K562 (cell line): ENCODE data around the gene ROBO2. TPM values are rescaled to one million over a fixed set of nuclear protein-coding genes. Genes with fewer than 3 reads are reported as not detected.

ENCODE experiments used
- ATAC-seq: fragments of 200-7000 bp; cut with Tn5 transposase; 3 replicates; pipeline ENCODE4 v1.9.1; 2020; ENCODE audit warnings: moderate library complexity
- BruUV-seq: library from RNA; stranded (reverse); fragments of 400-500 nt; replicated peaks from 2 replicates; lab custom pipeline; 2021; lab: Mats Ljungman, UMichigan
- CTCF ChIA-PET: fragments of 300-600 bp; formaldehyde crosslinking; extraction: SDS; loops from one replicate; lab custom pipeline; 2021; ENCODE audit warnings: low intra/inter-chr PET ratio; lab: Yijun Ruan, JAX
- POLR2A ChIA-PET: fragments of 300-600, 350-650 bp; sonication (Branson Sonifier 250); formaldehyde crosslinking; extraction: SDS; loops from one replicate; lab custom pipeline; 2021; ENCODE audit warnings: antibody characterized with exemption, inconsistent platforms; lab: Yijun Ruan, JAX
- DNase-seq, 4 experiments: peaks; one replicate each; pipeline versions ENCODE4 v3.0.0 to v3.0.0-alpha.2; 2011 to 2018; ENCODE audit warnings: low spot score in 3 of 4, mixed read lengths in 3 of 4; ENCODE audit errors: extremely low read depth in 1 of 4
- FAIRE-seq: peaks from 2 replicates; lab custom pipeline; 2011; peaks lifted over from hg19 to GRCh38; lab: Jason Lieb, UNC
- H2AFZ ChIP-seq: 2 replicates; pipeline ENCODE4 v1.6.0; 2011; ENCODE audit warnings: low read depth, low read length, control low read depth, inconsistent platforms
- H3K27ac ChIP-seq: fragments of 200-600 bp; 3 replicates; pipeline ENCODE4 v1.8.0; 2011; ENCODE audit warnings: low read depth, mild to moderate bottlenecking, control low read depth, inconsistent platforms, low read length, moderate library complexity, mixed read lengths; ENCODE audit errors: extremely low read depth
- H3K27me3 ChIP-seq, 2 experiments: fragments of 300-600 bp in 1 of 2; 2 replicates in 1 of 2; 3 replicates in 1 of 2; pipeline versions ENCODE4 v1.6.0 to v1.8.0; 2011; ENCODE audit warnings: inconsistent platforms in 2 of 2, low read length in 2 of 2, mild to moderate bottlenecking in 1 of 2, mixed read lengths in 1 of 2, moderate library complexity in 1 of 2; ENCODE audit not compliant: control insufficient read depth in 2 of 2, insufficient read depth in 2 of 2
- H3K36me3 ChIP-seq: fragments of 300-600 bp; 3 replicates; pipeline ENCODE4 v1.8.0; 2011; ENCODE audit warnings: mild to moderate bottlenecking, low read length, inconsistent platforms; ENCODE audit not compliant: control insufficient read depth, insufficient read depth
- H3K4me1 ChIP-seq, 2 experiments: fragments of 200-600 bp in 1 of 2; replicated peaks in 1 of 2; 2 replicates in 1 of 2; 3 replicates in 1 of 2; pipeline versions ENCODE4 v1.5.1 to v1.8.0; 2011; ENCODE audit warnings: inconsistent platforms in 2 of 2, low read length in 2 of 2, mild to moderate bottlenecking in 1 of 2, mixed read lengths in 1 of 2, moderate library complexity in 1 of 2; ENCODE audit not compliant: control insufficient read depth in 2 of 2, insufficient read depth in 2 of 2
- H3K4me2 ChIP-seq: 2 replicates; pipeline ENCODE4 v1.6.1; 2011; ENCODE audit warnings: low read length, control low read depth, inconsistent platforms, mixed read lengths; ENCODE audit not compliant: insufficient read depth
- H3K4me3 ChIP-seq: fragments of 200-600 bp; sonication (generic), shearing (Covaris generic); 2 replicates; pipeline ENCODE4 v1.5.1; 2016; ENCODE audit warnings: control low read depth, inconsistent platforms
- H3K79me2 ChIP-seq: fragments of 200-600 bp; 3 replicates; pipeline ENCODE4 v1.8.0; 2011; ENCODE audit warnings: low read length, inconsistent platforms; ENCODE audit not compliant: control insufficient read depth, insufficient read depth
- H3K9ac ChIP-seq, 2 experiments: 2 replicates each; pipeline versions ENCODE4 v1.6.0 to v1.6.1; 2011; ENCODE audit warnings: low read depth in 2 of 2, low read length in 2 of 2, control low read depth in 1 of 2, inconsistent platforms in 1 of 2, mild to moderate bottlenecking in 1 of 2, mixed read lengths in 1 of 2; ENCODE audit not compliant: insufficient read depth in 1 of 2
- H3K9me1 ChIP-seq: one replicate; pipeline ENCODE4 v1.6.0; 2011; ENCODE audit warnings: inconsistent platforms, mild to moderate bottlenecking, low read length, moderate library complexity; ENCODE audit not compliant: control insufficient read depth, insufficient read depth
- H3K9me3 ChIP-seq: replicated peaks from 2 replicates; pipeline ENCODE4 v1.5.1; 2011; ENCODE audit warnings: low read depth, low read length, inconsistent platforms; ENCODE audit not compliant: control insufficient read depth, insufficient read depth
- H4K20me1 ChIP-seq: replicated peaks from 2 replicates; pipeline ENCODE4 v1.6.1; 2011; ENCODE audit warnings: low read length, inconsistent platforms, mixed read lengths; ENCODE audit not compliant: control insufficient read depth, insufficient read depth
- EWSR1 ChIP-seq: fragments of 450-650 bp; IDR thresholded peaks from 2 replicates; pipeline ENCODE4 v1.6.1; 2018; ENCODE audit warnings: borderline replicate concordance, mild to moderate bottlenecking, low read depth, moderate library complexity; ENCODE audit not compliant: partially characterized antibody
- FOXA1 ChIP-seq: fragments of 450-650 bp; IDR thresholded peaks from 2 replicates; pipeline ENCODE4 v1.6.1; 2016; ENCODE audit warnings: mild to moderate bottlenecking, borderline replicate concordance
- POLR3A ChIP-seq: IDR thresholded peaks from 2 replicates; pipeline ENCODE4 v1.6.1; 2011; ENCODE audit warnings: borderline replicate concordance, mild to moderate bottlenecking, moderate library complexity; ENCODE audit not compliant: insufficient read length, insufficient read depth; ENCODE audit errors: extremely low read depth
- SAP30 ChIP-seq: fragments of 200-600 bp; sonication (generic); IDR thresholded peaks from 2 replicates; pipeline ENCODE4 v1.6.1; 2012; ENCODE audit warnings: borderline replicate concordance, low read depth, mild to moderate bottlenecking, moderate library complexity, low read length, control low read depth, inconsistent platforms; ENCODE audit not compliant: insufficient read depth, poor library complexity, severe bottlenecking
- ZNF146 ChIP-seq: IDR thresholded peaks from one replicate; pipeline ENCODE4 v1.6.1; 2018; ENCODE audit warnings: missing compliant biosample characterization; ENCODE audit not compliant: unreplicated experiment
- WGBS: fragments of 100-300 bp; shearing (Covaris generic); methylation state at CpG from one replicate; pipeline ENCODE4 v1.1.6; 2016; ENCODE audit warnings: low coverage, mixed read lengths; ENCODE audit not compliant: insufficient coverage; ENCODE audit errors: missing lambda C conversion rate; 5-methylcytosine and 5-hydroxymethylcytosine counted together
- in situ Hi-C: fragments of 300-500 bp; cut with MboI; formaldehyde crosslinking; loops from 4 replicates; pipeline ENCODE4 v1.15.0; 2018; ENCODE audit warnings: inconsistent platforms, mixed read lengths
- intact Hi-C: fragments of 100-400 bp; cut with micrococcal nuclease; formaldehyde crosslinking; loops from 2 replicates; pipeline ENCODE4 v1.14.2; 2022
- polyA plus RNA-seq, 8 experiments: library from polyadenylated mRNA; depleted of rRNA in 4 of 8; stranded (reverse) in 5 of 8; unstranded in 3 of 8; fragments of >200 nt; fragmentation: Nextera tagmentation in 2 of 8; fragmentation: Illumina TruSeq in 1 of 8; extraction: Ambion mirVana in 2 of 8; extraction: Trizol in 1 of 8; gene quantifications; 2 replicates each; pipeline versions ENCODE4 v1.2.1 to v1.2.3, GENCODE V29; 2011 to 2014; ENCODE audit warnings: inconsistent platforms in 1 of 8, missing spikeins in 1 of 8
- total RNA-seq, 7 experiments: library from RNA; depleted of rRNA in 6 of 7; stranded (reverse); fragments of >200 nt in 6 of 7; fragmentation: Illumina TruSeq in 2 of 7; extraction: Trizol in 2 of 7; gene quantifications; 2 replicates each; pipeline versions ENCODE4 v1.2.1 to v1.2.3, GENCODE V29; 2011 to 2021; ENCODE audit warnings: low replicate concordance in 1 of 7
- TF ChIP-seq, protein P1 (sequence below): sonication (generic); formaldehyde crosslinking; IDR thresholded peaks from 2 replicates; pipeline ENCODE4 v1.8.1; 2023; ENCODE audit warnings: mild to moderate bottlenecking, missing genetic modification reagents
- TF ChIP-seq, protein P2 (sequence below): fragments of 250-450 bp; sonication (Bioruptor Pico); IDR thresholded peaks from 2 replicates; pipeline ENCODE4 v1.5.0; 2020; ENCODE audit warnings: mild to moderate bottlenecking
- TF ChIP-seq, protein P3 (sequence below): fragments of 250-450 bp; sonication (Bioruptor Pico); IDR thresholded peaks from 2 replicates; pipeline ENCODE4 v1.5.0; 2021; ENCODE audit warnings: mild to moderate bottlenecking, borderline replicate concordance
- TF ChIP-seq, protein P4 (sequence below): fragments of 250-450 bp; sonication (Bioruptor Pico); IDR thresholded peaks from 2 replicates; pipeline ENCODE4 v1.8.0; 2022; ENCODE audit warnings: moderate library complexity, mild to moderate bottlenecking, inconsistent platforms
- TF ChIP-seq, protein P5 (sequence below): IDR thresholded peaks from 2 replicates; pipeline ENCODE4 v1.6.1; 2012; ENCODE audit warnings: low read depth, low read length, improper control_type of control experiment, borderline replicate concordance
- TF ChIP-seq, protein P6 (sequence below): fragments of 450-650 bp; IDR thresholded peaks from 2 replicates; pipeline ENCODE4 v1.6.1; 2016; ENCODE audit warnings: low read depth, mild to moderate bottlenecking, moderate library complexity

The ROBO2 gene
- total and polyA plus RNA-seq, 9 of the 15 experiments (the other 6 are each of a cell fraction or from before 2014, with no cell fraction given) = 0.84 to 3.0 (median 1.7) TPM

DNA sequence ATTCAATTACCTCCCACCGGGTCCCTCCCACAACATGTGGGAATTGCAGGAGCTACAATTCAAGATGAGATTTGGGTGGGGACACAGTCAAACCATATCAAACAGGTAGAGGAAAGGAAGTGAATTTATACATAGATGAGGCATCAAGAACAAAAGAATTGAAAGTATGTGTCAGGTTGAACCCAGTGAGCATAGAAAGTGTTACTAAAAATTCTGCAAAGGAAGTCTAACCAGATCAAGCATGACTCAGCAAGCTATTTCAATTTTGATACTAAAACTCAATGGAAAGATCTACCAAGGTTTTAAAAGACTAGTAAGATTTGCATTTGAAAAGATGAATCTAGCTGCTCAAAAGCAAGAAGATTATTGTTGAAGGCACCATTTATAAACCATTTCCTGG lies 323.0 kb downstream of the ROBO2 start (continued):
- TF ChIP-seq, protein P1, sequence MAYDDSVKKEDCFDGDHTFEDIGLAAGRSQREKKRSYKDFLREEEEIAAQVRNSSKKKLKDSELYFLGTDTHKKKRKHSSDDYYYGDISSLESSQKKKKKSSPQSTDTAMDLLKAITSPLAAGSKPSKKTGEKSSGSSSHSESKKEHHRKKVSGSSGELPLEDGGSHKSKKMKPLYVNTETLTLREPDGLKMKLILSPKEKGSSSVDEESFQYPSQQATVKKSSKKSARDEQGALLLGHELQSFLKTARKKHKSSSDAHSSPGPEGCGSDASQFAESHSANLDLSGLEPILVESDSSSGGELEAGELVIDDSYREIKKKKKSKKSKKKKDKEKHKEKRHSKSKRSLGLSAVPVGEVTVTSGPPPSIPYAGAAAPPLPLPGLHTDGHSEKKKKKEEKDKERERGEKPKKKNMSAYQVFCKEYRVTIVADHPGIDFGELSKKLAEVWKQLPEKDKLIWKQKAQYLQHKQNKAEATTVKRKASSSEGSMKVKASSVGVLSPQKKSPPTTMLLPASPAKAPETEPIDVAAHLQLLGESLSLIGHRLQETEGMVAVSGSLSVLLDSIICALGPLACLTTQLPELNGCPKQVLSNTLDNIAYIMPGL = no peak
- TF ChIP-seq, protein P2, sequence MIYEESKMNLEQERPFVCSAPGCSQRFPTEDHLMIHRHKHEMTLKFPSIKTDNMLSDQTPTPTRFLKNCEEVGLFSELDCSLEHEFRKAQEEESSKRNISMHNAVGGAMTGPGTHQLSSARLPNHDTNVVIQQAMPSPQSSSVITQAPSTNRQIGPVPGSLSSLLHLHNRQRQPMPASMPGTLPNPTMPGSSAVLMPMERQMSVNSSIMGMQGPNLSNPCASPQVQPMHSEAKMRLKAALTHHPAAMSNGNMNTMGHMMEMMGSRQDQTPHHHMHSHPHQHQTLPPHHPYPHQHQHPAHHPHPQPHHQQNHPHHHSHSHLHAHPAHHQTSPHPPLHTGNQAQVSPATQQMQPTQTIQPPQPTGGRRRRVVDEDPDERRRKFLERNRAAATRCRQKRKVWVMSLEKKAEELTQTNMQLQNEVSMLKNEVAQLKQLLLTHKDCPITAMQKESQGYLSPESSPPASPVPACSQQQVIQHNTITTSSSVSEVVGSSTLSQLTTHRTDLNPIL (CRISPR knock-in tag) = no peak

DNA sequence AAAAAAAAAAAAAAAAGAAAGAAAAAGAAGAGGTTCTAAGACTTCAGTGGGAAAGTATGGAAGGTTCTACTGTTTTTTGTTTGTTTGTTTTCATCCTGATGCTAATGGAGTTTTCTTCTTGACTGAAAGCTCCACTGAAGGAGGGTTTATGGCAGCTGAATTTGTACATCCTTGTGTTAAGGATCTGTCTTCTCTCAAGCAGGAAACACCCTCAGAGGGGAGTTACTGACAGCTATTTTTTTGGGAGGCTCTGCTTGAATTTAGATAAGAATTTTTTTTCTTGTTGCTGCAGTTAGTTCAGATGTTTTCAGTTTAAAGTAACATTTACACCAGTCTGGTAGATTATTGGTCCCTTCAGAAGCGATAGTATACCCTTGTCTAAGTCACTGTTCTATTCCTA lies 325.3 kb downstream of the ROBO2 start:
- no TSS peak for BruUV-seq
- H3K79me2 ChIP-seq = no peaks in the 10 kb centered on the region
- no peak for FAIRE-seq
- no peak for TF ChIP-seq ZNF146 (CRISPR knock-in tag)
- TF ChIP-seq, protein P3, sequence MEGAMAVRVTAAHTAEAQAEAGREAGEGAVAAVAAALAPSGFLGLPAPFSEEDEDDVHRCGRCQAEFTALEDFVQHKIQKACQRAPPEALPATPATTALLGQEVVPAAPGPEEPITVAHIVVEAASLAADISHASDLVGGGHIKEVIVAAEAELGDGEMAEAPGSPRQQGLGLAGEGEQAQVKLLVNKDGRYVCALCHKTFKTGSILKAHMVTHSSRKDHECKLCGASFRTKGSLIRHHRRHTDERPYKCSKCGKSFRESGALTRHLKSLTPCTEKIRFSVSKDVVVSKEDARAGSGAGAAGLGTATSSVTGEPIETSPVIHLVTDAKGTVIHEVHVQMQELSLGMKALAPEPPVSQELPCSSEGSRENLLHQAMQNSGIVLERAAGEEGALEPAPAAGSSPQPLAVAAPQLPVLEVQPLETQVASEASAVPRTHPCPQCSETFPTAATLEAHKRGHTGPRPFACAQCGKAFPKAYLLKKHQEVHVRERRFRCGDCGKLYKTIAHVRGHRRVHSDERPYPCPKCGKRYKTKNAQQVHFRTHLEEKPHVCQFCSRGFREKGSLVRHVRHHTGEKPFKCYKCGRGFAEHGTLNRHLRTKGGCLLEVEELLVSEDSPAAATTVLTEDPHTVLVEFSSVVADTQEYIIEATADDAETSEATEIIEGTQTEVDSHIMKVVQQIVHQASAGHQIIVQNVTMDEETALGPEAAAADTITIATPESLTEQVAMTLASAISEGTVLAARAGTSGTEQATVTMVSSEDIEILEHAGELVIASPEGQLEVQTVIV = no peak
- no peak for TF ChIP-seq EWSR1
- TF ChIP-seq FOXA1 = no peak
- TF ChIP-seq, protein P4, sequence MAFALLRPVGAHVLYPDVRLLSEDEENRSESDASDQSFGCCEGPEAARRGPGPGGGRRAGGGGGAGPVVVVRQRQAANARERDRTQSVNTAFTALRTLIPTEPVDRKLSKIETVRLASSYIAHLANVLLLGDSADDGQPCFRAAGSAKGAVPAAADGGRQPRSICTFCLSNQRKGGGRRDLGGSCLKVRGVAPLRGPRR (CRISPR knock-in tag) = no peak
- TF ChIP-seq, protein P5, sequence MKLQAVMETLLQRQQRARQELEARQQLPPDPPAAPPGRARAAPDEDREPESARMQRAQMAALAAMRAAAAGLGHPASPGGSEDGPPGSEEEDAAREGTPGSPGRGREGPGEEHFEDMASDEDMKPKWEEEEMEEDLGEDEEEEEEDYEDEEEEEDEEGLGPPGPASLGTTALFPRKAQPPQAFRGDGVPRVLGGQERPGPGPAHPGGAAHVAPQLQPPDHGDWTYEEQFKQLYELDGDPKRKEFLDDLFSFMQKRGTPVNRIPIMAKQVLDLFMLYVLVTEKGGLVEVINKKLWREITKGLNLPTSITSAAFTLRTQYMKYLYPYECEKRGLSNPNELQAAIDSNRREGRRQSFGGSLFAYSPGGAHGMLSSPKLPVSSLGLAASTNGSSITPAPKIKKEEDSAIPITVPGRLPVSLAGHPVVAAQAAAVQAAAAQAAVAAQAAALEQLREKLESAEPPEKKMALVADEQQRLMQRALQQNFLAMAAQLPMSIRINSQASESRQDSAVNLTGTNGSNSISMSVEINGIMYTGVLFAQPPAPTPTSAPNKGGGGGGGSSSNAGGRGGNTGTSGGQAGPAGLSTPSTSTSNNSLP = no peak
- TF ChIP-seq POLR3A = no peak
- no peak for TF ChIP-seq SAP30
- TF ChIP-seq, protein P6, sequence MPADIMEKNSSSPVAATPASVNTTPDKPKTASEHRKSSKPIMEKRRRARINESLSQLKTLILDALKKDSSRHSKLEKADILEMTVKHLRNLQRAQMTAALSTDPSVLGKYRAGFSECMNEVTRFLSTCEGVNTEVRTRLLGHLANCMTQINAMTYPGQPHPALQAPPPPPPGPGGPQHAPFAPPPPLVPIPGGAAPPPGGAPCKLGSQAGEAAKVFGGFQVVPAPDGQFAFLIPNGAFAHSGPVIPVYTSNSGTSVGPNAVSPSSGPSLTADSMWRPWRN = no peak

More for the DNA sequence above, 325.3 kb downstream of the ROBO2 start:
- Histone ChIP-seq H3K9ac (no peak overlapping the region), H3K36me3 (no peaks in the 10 kb centered on the region), H3K9me3 (no peaks in the 10 kb centered on the region), H4K20me1 (no peaks in the 10 kb centered on the region), H3K4me2 (no peak overlapping the region), H3K9me1 (no peaks in the 10 kb centered on the region), H3K27ac (no peak overlapping the region), H2AFZ (no peak overlapping the region), H3K27me3 (no peaks in the 10 kb centered on the region), H3K4me3 (no peak overlapping the region), H3K4me1 (no peaks in the 10 kb centered on the region)
- DNase-seq (no peak), ATAC-seq (no peak)
- ChIA-PET POLR2A (no interaction called here), CTCF (no interaction called here)
- in situ Hi-C loops = no loop called here
- intact Hi-C loops = no loop called here
- 0% methylated on average over 1 of the region's 1 CpG for WGBS
